Measurements from ENCODE around the gene FIGNL1. TPM values are rescaled to one million over a fixed set of nuclear protein-coding genes. Genes with fewer than 3 reads are reported as not detected.
"Not testable (repeated sequence)": the region's sequence is repeated elsewhere in the genome, so short reads cannot be mapped to it uniquely, and the experiment has no call there.

The FIGNL1 gene
- total RNA-seq, 1 donor from 2014 or later, result 26.9 TPM

DNA sequence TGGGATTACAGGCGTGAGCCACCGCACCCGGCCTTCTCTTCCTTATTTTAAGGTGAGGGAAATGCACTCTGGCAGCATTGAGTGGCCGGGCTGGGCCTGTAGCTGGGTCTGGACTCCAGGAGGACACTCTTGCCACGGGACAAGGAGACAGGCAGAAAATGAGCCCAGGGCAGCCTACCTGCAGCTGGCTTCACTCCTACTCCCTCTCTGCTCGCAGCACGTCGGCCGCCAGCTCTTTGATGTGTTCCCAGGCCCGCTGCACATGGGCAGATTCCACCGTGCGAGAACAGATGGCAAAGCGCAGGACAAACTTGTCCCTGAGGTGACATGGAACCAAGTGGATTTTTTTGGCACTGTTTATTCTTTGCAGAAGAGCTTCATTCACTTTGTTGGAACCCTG is 12.9 kb upstream of the FIGNL1 start:
- H3K9me3 Mint-ChIP-seq (ENCODE audit: low read depth), result peaks cover 6% of the 10 kb centered on the region
- H3K27me3 Mint-ChIP-seq, result peaks cover 15% of the 10 kb centered on the region
- no peak overlapping the region for H3K4me3 Mint-ChIP-seq (ENCODE audit: low read depth)
- H3K4me1 Mint-ChIP-seq (ENCODE audit: low read depth), result no peaks in the 10 kb centered on the region
- H3K27ac Mint-ChIP-seq, result no peak overlapping the region
- TF ChIP-seq, protein P1, sequence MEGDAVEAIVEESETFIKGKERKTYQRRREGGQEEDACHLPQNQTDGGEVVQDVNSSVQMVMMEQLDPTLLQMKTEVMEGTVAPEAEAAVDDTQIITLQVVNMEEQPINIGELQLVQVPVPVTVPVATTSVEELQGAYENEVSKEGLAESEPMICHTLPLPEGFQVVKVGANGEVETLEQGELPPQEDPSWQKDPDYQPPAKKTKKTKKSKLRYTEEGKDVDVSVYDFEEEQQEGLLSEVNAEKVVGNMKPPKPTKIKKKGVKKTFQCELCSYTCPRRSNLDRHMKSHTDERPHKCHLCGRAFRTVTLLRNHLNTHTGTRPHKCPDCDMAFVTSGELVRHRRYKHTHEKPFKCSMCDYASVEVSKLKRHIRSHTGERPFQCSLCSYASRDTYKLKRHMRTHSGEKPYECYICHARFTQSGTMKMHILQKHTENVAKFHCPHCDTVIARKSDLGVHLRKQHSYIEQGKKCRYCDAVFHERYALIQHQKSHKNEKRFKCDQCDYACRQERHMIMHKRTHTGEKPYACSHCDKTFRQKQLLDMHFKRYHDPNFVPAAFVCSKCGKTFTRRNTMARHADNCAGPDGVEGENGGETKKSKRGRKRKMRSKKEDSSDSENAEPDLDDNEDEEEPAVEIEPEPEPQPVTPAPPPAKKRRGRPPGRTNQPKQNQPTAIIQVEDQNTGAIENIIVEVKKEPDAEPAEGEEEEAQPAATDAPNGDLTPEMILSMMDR (IDR thresholded peaks at IDR 0.05; ENCODE audit: unreplicated experiment), result no peak
- H3K36me3 Mint-ChIP-seq (ENCODE audit: insufficient read depth), result peaks cover 13% of the 10 kb centered on the region
- DNase-seq (ENCODE audit: low spot score, unreplicated experiment), result no peak

DNA sequence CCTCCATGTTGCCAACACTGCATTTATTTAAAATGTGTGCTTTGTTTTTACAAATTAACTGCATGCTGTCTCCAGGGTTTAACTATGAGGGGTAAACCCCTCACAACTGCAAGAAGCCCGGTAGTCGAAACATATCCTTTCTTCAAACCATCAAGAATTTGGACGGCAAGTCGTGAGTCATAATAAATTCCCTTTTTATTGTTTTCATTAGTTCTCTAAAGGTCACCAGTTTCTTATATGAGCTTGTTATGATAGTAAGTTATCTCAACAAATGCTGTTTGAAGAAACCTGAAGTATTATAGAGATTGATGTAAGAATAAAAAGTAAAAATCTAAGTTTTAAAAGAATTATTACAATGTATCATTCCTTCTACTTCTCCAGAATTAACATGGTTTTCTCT is 12.2 kb upstream of the FIGNL1 start:
- TF ChIP-seq, protein P1 (IDR thresholded peaks at IDR 0.05; ENCODE audit: unreplicated experiment), result no peak
- DNase-seq (ENCODE audit: low spot score, unreplicated experiment), result no peak
- no peaks in the 10 kb centered on the region for H3K4me1 Mint-ChIP-seq (ENCODE audit: low read depth)
- H3K27ac Mint-ChIP-seq, result no peak overlapping the region
- H3K9me3 Mint-ChIP-seq (ENCODE audit: low read depth), result peaks cover 6% of the 10 kb centered on the region
- peaks cover 13% of the 10 kb centered on the region for H3K36me3 Mint-ChIP-seq (ENCODE audit: insufficient read depth)
- H3K4me3 Mint-ChIP-seq (ENCODE audit: low read depth), result no peak overlapping the region
- peaks cover 8% of the 10 kb centered on the region for H3K27me3 Mint-ChIP-seq

DNA sequence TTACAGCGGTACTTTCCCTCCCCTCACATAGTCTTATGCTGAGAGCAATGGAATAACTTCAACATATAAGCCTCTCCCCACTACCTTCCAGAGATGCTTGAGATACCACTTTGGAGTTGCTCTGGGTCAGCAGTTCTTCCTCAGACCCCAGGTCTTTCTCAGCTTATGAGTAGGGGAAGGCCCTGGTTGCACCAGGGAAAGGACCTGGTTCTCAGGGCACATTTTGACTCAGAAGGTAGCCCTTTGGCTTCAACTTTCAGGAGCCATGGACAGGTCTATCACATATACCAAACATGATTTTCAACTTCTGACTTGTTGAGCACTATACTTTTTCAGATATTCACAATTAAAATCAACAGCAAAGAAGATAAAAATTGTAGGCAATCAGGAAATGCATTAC is 11.5 kb upstream of the FIGNL1 start:
- peaks cover 2% of the 10 kb centered on the region for H3K27me3 Mint-ChIP-seq
- H3K36me3 Mint-ChIP-seq (ENCODE audit: insufficient read depth), result peaks cover 13% of the 10 kb centered on the region
- TF ChIP-seq, protein P1 (IDR thresholded peaks at IDR 0.05; ENCODE audit: unreplicated experiment), result no peak
- H3K4me3 Mint-ChIP-seq (ENCODE audit: low read depth), result no peak overlapping the region
- no peaks in the 10 kb centered on the region for H3K4me1 Mint-ChIP-seq (ENCODE audit: low read depth)
- H3K9me3 Mint-ChIP-seq (ENCODE audit: low read depth), result peaks cover 6% of the 10 kb centered on the region
- H3K27ac Mint-ChIP-seq, result no peak overlapping the region
- DNase-seq (ENCODE audit: low spot score, unreplicated experiment), result no peak

DNA sequence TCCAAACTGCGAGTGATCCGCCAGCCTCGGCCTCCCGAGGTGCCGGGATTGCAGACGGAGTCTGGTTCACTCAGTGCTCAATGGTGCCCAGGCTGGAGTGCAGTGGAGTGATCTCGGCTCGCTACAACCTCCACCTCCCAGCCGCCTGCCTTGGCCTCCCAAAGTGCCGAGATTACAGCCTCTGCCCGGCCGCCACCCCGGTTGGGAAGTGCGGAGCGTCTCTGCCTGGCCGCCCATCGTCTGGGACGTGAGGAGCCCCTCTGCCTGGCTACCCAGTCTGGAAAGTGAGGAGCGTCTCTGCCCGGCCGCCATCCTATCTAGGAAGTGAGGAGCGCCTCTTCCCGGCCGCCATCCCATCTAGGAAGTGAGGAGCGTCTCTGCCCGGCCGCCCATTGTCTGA is 9.0 kb upstream of the FIGNL1 start:
- peaks cover 13% of the 10 kb centered on the region for H3K36me3 Mint-ChIP-seq (ENCODE audit: insufficient read depth)
- H3K4me1 Mint-ChIP-seq (ENCODE audit: low read depth); H3K27me3 Mint-ChIP-seq; H3K27ac Mint-ChIP-seq; DNase-seq (ENCODE audit: low spot score, unreplicated experiment); H3K9me3 Mint-ChIP-seq (ENCODE audit: low read depth); H3K4me3 Mint-ChIP-seq (ENCODE audit: low read depth): not testable (repeated sequence)

DNA sequence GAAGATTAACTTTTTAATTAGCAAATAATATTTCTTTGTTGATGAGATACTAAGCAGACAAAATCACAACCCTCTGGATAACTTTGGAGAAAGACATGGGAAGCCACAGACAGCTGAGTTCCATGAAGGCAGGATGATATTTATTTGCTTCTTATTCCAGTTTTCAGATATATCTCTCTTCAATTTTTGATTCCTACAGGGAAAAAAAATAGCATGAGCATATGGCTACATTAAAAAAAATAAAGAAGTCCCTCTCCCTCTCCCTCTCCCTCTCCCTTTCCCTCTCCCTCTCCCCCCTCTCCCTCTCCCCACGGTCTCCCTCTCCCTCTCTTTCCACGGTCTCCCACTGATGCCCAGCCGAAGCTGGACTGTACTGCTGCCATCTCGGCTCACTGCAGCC is 8.5 kb upstream of the FIGNL1 start:
- not testable (repeated sequence) for DNase-seq (ENCODE audit: low spot score, unreplicated experiment); H3K4me3 Mint-ChIP-seq (ENCODE audit: low read depth); H3K9me3 Mint-ChIP-seq (ENCODE audit: low read depth); H3K4me1 Mint-ChIP-seq (ENCODE audit: low read depth); H3K27ac Mint-ChIP-seq
- H3K27me3 Mint-ChIP-seq, result peaks cover 11% of the 10 kb centered on the region
- peaks cover 13% of the 10 kb centered on the region for H3K36me3 Mint-ChIP-seq (ENCODE audit: insufficient read depth)

DNA sequence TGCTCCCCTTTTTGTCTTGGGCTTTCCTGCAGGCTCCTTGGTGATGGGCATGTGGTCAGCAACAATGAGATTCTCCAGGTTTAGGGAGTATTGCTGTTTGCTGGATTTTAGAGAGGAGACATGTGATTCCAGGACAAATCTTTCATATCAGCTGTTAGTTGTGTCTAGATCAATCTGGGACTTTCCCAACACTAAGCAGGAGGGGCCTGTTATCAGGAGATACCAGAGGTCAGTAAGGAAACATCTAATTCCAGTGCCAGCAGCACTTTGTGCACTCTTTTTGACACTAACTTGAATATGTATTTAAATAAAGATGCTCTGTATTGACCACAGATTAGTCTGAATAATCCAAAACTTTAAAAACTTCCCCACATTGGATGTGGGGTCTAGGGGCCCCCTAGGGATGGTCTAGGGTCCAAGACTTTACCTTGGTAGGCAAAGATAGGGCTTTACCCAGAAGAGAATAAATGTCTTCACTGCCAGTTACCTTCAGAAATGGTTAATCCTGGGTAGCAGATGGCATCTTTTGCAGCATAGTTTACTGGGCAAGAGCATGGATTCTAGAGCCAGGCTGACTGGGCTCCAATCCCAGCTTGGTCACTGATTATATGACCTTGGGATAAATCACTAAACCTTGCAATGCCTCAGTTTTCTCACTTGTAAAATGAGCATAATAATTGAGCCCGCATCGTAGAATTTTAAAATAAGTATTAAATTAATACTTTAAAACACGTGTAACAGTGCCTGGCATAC is 6.4 kb upstream of the FIGNL1 start:
- no peak overlapping the region for H3K4me3 Mint-ChIP-seq (ENCODE audit: low read depth)
- no peak for DNase-seq (ENCODE audit: low spot score, unreplicated experiment)
- peaks cover 5% of the 10 kb centered on the region for H3K9me3 Mint-ChIP-seq (ENCODE audit: low read depth)
- peaks cover 8% of the 10 kb centered on the region for H3K36me3 Mint-ChIP-seq (ENCODE audit: insufficient read depth)
- H3K27me3 Mint-ChIP-seq, result peaks cover 17% of the 10 kb centered on the region
- H3K4me1 Mint-ChIP-seq (ENCODE audit: low read depth), result peaks cover 2% of the 10 kb centered on the region
- TF ChIP-seq, protein P1 (IDR thresholded peaks at IDR 0.05; ENCODE audit: unreplicated experiment), result no peak
- H3K27ac Mint-ChIP-seq, result no peak overlapping the region
